ENCODE measurements around the gene LIMCH1. TPM values are rescaled to one million over a fixed set of nuclear protein-coding genes. Genes with fewer than 3 reads are reported as not detected.

Gene LIMCH1
- total RNA-seq, 1 experiment from 2014 or later = 3.3 TPM

DNA sequence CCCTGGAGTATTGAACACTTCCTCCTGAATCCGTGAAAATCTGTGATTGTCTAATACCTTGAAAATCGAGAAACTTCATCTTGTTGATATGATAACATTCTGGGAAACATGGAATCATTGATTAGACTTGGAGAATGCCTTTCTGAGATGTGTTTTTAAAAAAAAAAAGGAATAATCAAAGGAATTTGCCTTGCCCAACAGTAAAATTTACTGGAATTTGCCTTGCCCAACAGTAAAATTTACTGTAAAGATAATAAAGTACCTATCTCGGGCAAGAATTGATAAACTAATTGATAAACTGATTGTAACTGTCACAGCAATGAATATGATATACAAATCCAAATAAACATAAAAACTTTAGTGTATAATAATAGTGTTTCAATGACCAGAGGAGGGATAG lies 165.8 kb downstream of the LIMCH1 start:
- H3K79me2 ChIP-seq (ENCODE audit: insufficient read depth, low read length) = no peaks in the 10 kb centered on the region
- H2BK15ac ChIP-seq (ENCODE audit: low read depth, low read length) = no peak overlapping the region
- DNase-seq = no peak
- H3K79me1 ChIP-seq (ENCODE audit: insufficient read depth, low read depth, low read length, poor library complexity, severe bottlenecking) = no peaks in the 10 kb centered on the region
- no peak overlapping the region for H4K8ac ChIP-seq (replicated peaks; ENCODE audit: insufficient read length, low read depth, low read length)
- H3K4ac ChIP-seq (ENCODE audit: low read depth, low read length) = no peak overlapping the region
- H3K27ac ChIP-seq (ENCODE audit: insufficient read length, low read depth, low read length) = no peak overlapping the region
- H3K23ac ChIP-seq (ENCODE audit: insufficient read length, low read depth, low read length) = no peak overlapping the region
- H3T11ph ChIP-seq (ENCODE audit: low read length) = no peak overlapping the region
- H4K5ac ChIP-seq (ENCODE audit: insufficient read length, low read depth, low read length) = no peak overlapping the region
- no peaks in the 10 kb centered on the region for H3K9me3 ChIP-seq (ENCODE audit: control insufficient read depth, low read depth, low read length)
- no peak overlapping the region for H2BK20ac ChIP-seq (ENCODE audit: low read depth, low read length, poor library complexity, severe bottlenecking)
- H2AFZ ChIP-seq (ENCODE audit: low read length) = no peak overlapping the region
- Mint-ChIP-seq H3K4me3 (no peak overlapping the region), H3K36me3 (ENCODE audit: insufficient read depth in 1 of 3, low read depth in 3 of 3) (no peaks in the 10 kb centered on the region), H3K9me3 (no peaks in the 10 kb centered on the region), H3K27me3 (ENCODE audit: low read depth) (peaks cover 66% of the 10 kb centered on the region), H3K4me1 (no peaks in the 10 kb centered on the region), H3K27ac (no peak overlapping the region)
- no peak overlapping the region for H3K18ac ChIP-seq (ENCODE audit: insufficient read length, low read depth, low read length)
- no peak overlapping the region for H3K14ac ChIP-seq (ENCODE audit: insufficient read depth, low read length)
- no peaks in the 10 kb centered on the region for H4K20me1 ChIP-seq (ENCODE audit: control insufficient read depth, insufficient read depth, insufficient read length)
- H2BK120ac ChIP-seq (ENCODE audit: low read depth, low read length, poor library complexity, severe bottlenecking) = no peak overlapping the region
- no peak overlapping the region for H2AK5ac ChIP-seq (ENCODE audit: insufficient read length, low read length)
- H4K91ac ChIP-seq (ENCODE audit: insufficient read length, low read depth, low read length) = no peak overlapping the region
- H3K27me3 ChIP-seq (ENCODE audit: insufficient read depth, low read length) = no peaks in the 10 kb centered on the region
- no peak overlapping the region for H2BK5ac ChIP-seq (ENCODE audit: insufficient read length, low read length)
- no peaks in the 10 kb centered on the region for H3K4me1 ChIP-seq (ENCODE audit: insufficient read depth, low read length)
- no peak overlapping the region for H3K56ac ChIP-seq (ENCODE audit: insufficient read length, low read depth, low read length)
- no peaks in the 10 kb centered on the region for H3K23me2 ChIP-seq (ENCODE audit: insufficient read length, low read depth, low read length, poor library complexity, severe bottlenecking)
- WGBS (ENCODE audit: extremely low coverage, insufficient read length, low lambda C conversion rate) = no CpG with 5 or more reads among the region's 3 CpGs
- no peak overlapping the region for H3K9ac ChIP-seq (ENCODE audit: extremely low read depth, insufficient read length, low read length)
- TF ChIP-seq, protein P1, sequence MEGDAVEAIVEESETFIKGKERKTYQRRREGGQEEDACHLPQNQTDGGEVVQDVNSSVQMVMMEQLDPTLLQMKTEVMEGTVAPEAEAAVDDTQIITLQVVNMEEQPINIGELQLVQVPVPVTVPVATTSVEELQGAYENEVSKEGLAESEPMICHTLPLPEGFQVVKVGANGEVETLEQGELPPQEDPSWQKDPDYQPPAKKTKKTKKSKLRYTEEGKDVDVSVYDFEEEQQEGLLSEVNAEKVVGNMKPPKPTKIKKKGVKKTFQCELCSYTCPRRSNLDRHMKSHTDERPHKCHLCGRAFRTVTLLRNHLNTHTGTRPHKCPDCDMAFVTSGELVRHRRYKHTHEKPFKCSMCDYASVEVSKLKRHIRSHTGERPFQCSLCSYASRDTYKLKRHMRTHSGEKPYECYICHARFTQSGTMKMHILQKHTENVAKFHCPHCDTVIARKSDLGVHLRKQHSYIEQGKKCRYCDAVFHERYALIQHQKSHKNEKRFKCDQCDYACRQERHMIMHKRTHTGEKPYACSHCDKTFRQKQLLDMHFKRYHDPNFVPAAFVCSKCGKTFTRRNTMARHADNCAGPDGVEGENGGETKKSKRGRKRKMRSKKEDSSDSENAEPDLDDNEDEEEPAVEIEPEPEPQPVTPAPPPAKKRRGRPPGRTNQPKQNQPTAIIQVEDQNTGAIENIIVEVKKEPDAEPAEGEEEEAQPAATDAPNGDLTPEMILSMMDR (conservative IDR thresholded peaks at IDR 0.05) = no peak
- no peak overlapping the region for H3K4me2 ChIP-seq (ENCODE audit: insufficient read depth, insufficient read length, low read length)
- no peak overlapping the region for H2BK12ac ChIP-seq (ENCODE audit: insufficient read length, low read depth, low read length)
